Measurements from ENCODE around the gene TRPM3.

- TF ChIP-seq POLR2A (IDR thresholded peaks at IDR 0.05) (no peak), POLR2AphosphoS5 (IDR thresholded peaks at IDR 0.05) (no peak), EP300 (IDR thresholded peaks at IDR 0.05) (no peak)
- TF ChIP-seq, protein P1, sequence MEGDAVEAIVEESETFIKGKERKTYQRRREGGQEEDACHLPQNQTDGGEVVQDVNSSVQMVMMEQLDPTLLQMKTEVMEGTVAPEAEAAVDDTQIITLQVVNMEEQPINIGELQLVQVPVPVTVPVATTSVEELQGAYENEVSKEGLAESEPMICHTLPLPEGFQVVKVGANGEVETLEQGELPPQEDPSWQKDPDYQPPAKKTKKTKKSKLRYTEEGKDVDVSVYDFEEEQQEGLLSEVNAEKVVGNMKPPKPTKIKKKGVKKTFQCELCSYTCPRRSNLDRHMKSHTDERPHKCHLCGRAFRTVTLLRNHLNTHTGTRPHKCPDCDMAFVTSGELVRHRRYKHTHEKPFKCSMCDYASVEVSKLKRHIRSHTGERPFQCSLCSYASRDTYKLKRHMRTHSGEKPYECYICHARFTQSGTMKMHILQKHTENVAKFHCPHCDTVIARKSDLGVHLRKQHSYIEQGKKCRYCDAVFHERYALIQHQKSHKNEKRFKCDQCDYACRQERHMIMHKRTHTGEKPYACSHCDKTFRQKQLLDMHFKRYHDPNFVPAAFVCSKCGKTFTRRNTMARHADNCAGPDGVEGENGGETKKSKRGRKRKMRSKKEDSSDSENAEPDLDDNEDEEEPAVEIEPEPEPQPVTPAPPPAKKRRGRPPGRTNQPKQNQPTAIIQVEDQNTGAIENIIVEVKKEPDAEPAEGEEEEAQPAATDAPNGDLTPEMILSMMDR (IDR thresholded peaks at IDR 0.05), result no peak
Observed at GRCh38 chr9:70830618-70831017, 290.8 kb downstream of the TRPM3 start.
